IPS-NIHi7 (cell line): ENCODE measurements around the gene STUM.
A peak's percentile ranks its signal among the peaks of the same experiment; 100 is the strongest.

Source experiments
- DNase-seq: peaks from one replicate; pipeline ENCODE4 v3.0.0; 2012; ENCODE audit warnings: mixed read lengths; ENCODE audit errors: extremely low spot score

The STUM gene

DNA sequence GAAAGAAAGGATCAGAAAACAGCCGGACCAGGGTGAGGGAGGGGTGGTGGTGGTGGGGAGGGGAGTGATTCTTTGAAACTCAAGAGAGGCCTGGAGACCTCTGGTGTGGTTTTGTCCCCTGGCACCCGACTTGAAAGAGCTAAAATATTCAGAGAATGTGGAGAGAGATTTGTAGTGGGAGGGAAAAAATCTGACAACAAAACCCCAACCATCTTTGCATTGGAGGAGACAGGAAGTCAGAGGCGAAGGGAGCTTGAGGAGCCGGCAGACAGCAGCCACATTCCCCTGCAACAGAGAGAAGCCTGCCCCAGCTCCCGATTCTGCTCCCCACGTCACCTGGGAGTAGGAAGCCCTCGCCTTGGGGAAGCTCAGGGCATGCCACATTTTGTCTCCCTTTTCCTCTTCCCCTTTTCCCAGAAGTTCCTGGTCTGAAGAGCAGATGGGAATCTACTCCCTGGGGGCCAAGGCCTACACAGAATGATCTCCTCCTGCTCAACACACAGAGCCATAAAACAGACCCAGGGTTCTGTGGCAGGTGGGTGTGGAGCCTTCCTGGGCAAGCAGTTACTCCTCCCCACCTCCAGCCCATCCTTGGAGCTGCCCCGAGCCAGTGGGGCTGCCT is 105.6 kb downstream of the STUM start:
- DNase-seq: peak; percentile 73

- no peak for DNase-seq
These were observed 106.1 kb downstream of the STUM start for GRCh38 chr1:226654668-226655055.

GRCh38 chr1:226655251-226656163 is 106.9 kb downstream of the STUM start:
- no peak for DNase-seq

GRCh38 chr1:226656201-226656600 is 107.6 kb downstream of the STUM start:
- no peak for DNase-seq

- no peak for DNase-seq
These were observed 108.2 kb downstream of the STUM start for GRCh38 chr1:226656601-226657277.

DNA sequence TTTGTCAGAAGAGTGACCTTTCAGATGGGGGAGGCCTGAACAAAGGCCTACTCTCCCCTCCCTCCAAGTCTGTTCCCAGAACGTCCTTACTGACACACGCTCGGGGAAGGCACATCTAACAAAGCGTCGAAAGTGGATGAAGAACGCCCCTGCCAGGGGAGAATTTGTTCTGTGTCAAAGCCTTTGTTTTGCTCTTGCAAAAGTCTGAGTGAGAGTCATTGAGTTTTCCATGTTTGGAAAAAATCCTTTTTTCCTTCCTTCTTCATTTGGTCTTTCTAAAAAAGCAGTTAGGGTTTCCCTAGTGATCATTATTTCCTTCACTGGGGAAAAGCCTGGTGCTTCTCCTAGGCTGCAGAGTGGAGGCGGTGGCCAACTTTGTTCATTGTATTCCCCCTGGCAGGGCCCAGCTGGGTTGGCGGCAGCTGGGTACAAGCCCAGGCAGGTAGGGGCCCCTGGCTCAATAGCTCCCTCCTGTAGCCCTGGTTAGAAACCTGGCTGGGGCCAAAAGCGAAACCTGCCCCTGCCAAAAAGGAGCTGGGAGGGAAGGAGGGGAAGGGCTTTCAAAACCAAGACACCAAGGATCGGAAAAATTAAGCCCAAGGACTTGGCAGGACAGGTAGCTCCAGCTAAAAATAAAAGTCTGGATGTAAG is 109.5 kb downstream of the STUM start:
- DNase-seq: no peak

DNA sequence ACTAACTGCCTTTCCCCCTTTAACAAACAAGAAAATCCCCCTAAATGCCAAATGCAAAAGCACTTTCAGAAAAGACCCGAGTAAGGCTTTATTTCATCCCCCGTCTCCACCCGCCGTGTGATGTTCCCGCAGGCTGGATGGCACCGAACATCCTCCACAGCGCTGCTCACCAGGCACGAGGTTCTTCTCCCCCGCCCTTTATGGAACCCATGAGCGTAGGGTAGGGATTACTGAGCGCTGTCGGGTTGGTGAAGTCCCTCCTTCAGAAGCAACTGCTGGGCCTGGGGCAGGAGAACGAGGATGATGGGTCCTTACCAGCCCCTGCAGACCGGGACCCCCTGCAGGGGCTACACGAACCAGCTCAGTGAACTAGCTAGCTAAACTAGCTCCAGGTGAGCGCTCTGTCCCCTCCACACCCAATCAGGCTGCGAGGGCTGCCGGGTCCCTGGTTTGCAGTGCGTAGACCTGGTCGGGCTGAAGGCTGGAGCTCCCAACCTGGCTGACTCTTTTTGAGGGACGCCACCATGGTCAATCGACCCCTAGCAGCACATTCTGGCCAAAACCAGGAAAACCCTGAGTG is 110.1 kb downstream of the STUM start:
- no peak for DNase-seq
